ENCODE data around the gene CNTRL. TPM values are rescaled to one million over a fixed set of nuclear protein-coding genes. Genes with fewer than 3 reads are reported as not detected.

CNTRL gene
- polyA plus RNA-seq, 2 of the 4 experiments (the other 2 are of a cell fraction): 5.1 to 15.0 TPM

DNA sequence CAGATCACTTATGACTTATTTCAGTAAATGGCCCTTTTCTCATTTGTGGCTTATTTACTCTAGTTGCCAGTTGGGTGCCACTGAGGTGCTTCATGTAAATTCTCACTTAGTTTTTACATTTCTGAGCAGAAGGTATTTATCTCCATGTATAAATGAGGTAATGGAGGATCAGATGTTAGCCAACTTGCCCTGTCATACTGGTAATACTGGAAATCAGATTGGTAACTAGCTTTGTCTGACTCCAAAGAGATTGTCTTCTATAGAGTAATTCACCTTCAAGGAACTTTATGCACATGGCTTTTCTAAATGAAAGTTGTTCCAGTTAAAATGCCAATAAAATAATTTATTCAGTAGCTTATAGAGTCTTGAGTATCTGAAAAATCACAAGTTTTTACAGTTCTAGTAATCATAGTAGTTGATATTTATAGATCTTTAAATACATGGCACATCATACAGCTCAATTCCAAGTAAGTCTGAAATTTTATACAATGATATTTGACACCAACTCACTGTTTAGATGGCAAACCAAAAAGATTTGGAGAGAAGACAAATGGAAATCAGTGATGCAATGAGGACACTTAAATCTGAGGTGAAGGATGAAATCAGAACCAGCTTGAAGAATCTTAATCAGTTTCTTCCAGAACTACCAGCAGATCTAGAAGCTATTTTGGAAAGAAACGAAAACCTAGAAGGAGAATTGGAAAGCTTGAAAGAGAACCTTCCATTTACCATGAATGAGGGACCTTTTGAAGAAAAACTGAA lies 98.2 kb downstream of the CNTRL start:
- DNase-seq (ENCODE audit: low read depth in 1 of 2, low spot score in 1 of 2): no peak
- no peak overlapping the region for H3K4me3 ChIP-seq
- ChIA-PET POLR2A (interaction anchor here (1.1 kb wide), 1 partner anchor 29 kb away, joined by 3 read pairs; the partner anchor contains the start of gene RAB14), CTCF (interaction anchor here (0.8 to 1.2 kb wide), 2 partner anchors 11 to 47 kb away, joined by 3 to 4 read pairs; no protein-coding TSS in a partner anchor)
- no peak for ATAC-seq
- no peak overlapping the region for H3K4me2 ChIP-seq
- no peaks in the 10 kb centered on the region for H3K4me1 ChIP-seq
- WGBS (ENCODE audit: missing lambda C conversion rate): 88% methylated on average over 1 of the region's 1 CpG
- FAIRE-seq: no peak
- no peaks in the 10 kb centered on the region for H3K9me3 ChIP-seq
- TF ChIP-seq SREBF2 (IDR thresholded peaks at IDR 0.05): no peak
- no peak for TF ChIP-seq ZC3H11A (IDR thresholded peaks at IDR 0.05)
- no peak for TF ChIP-seq FOSL2 (IDR thresholded peaks at IDR 0.05)
- no peak for TF ChIP-seq FOSL2 (CRISPR knock-in tag; IDR thresholded peaks at IDR 0.05)
- TF ChIP-seq CEBPB (IDR thresholded peaks at IDR 0.05): no peak
- TF ChIP-seq ZNF302 (CRISPR knock-in tag; IDR thresholded peaks at IDR 0.05): no peak
- TF ChIP-seq, protein P1, sequence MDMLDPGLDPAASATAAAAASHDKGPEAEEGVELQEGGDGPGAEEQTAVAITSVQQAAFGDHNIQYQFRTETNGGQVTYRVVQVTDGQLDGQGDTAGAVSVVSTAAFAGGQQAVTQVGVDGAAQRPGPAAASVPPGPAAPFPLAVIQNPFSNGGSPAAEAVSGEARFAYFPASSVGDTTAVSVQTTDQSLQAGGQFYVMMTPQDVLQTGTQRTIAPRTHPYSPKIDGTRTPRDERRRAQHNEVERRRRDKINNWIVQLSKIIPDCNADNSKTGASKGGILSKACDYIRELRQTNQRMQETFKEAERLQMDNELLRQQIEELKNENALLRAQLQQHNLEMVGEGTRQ (IDR thresholded peaks at IDR 0.05): no peak
- TF ChIP-seq JUNB (IDR thresholded peaks at IDR 0.05): no peak
- TF ChIP-seq MAX (IDR thresholded peaks at IDR 0.05): no peak
- no peak for TF ChIP-seq EHF (CRISPR knock-in tag; IDR thresholded peaks at IDR 0.05)
- TF ChIP-seq GATA3 (IDR thresholded peaks at IDR 0.05; ENCODE audit: borderline replicate concordance): no peak
- no peak for TF ChIP-seq ESRRA (IDR thresholded peaks at IDR 0.05; ENCODE audit: borderline replicate concordance, low read length)
- TF ChIP-seq SMC3 (IDR thresholded peaks at IDR 0.05): no peak
- TF ChIP-seq HDAC2 (IDR thresholded peaks at IDR 0.05): no peak
- TF ChIP-seq CTCF (IDR thresholded peaks at IDR 0.05): no peak
- no peak overlapping the region for H3K27ac ChIP-seq

DNA sequence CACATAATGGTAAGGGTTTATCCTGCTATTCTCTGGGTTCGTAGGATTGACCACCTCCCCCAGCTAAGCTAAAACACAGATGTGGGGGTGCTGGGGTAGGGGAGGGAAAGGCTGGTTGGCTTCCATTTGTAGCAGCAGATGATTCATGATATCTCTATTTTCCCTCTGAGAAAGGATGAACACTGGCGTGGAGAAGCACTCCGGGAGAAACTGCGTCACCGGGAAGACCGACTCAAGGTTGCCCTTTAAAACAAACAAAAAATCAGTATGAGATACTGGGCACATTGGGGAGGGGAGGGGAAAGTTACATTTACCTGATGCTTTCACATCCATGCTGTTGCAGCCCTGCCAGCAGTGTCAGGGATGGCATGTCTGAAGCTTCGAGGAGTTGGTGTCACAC lies 98.7 kb downstream of the CNTRL start:
- H3K4me3 ChIP-seq: no peak overlapping the region
- no peak for ATAC-seq
- 92% methylated on average over 7 of the region's 7 CpGs for WGBS (ENCODE audit: missing lambda C conversion rate)
- no peak overlapping the region for H3K4me2 ChIP-seq
- H3K27ac ChIP-seq: no peak overlapping the region
- FAIRE-seq: no peak
- DNase-seq (ENCODE audit: low read depth in 1 of 2, low spot score in 1 of 2): no peak
- no peak for TF ChIP-seq FOSL2 (IDR thresholded peaks at IDR 0.05)
- TF ChIP-seq FOSL2 (CRISPR knock-in tag; IDR thresholded peaks at IDR 0.05): no peak
- TF ChIP-seq KDM5A (IDR thresholded peaks at IDR 0.05): no peak
- TF ChIP-seq, protein P2, sequence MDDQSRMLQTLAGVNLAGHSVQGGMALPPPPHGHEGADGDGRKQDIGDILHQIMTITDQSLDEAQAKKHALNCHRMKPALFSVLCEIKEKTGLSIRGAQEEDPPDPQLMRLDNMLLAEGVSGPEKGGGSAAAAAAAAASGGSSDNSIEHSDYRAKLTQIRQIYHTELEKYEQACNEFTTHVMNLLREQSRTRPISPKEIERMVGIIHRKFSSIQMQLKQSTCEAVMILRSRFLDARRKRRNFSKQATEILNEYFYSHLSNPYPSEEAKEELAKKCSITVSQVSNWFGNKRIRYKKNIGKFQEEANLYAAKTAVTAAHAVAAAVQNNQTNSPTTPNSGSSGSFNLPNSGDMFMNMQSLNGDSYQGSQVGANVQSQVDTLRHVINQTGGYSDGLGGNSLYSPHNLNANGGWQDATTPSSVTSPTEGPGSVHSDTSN (IDR thresholded peaks at IDR 0.05): no peak
- no peak for TF ChIP-seq ZNF302 (CRISPR knock-in tag; IDR thresholded peaks at IDR 0.05)
- TF ChIP-seq HOXB5 (CRISPR knock-in tag; IDR thresholded peaks at IDR 0.05): no peak
- TF ChIP-seq HEYL (CRISPR knock-in tag; IDR thresholded peaks at IDR 0.05): no peak
- no peak for TF ChIP-seq E2F6 (IDR thresholded peaks at IDR 0.05; ENCODE audit: borderline replicate concordance, low read depth)
- TF ChIP-seq EHMT2 (IDR thresholded peaks at IDR 0.05; ENCODE audit: low read depth): no peak
- no peak for TF ChIP-seq REST (IDR thresholded peaks at IDR 0.05)
- TF ChIP-seq POLR2AphosphoS2 (conservative IDR thresholded peaks at IDR 0.05; ENCODE audit: low read length): no peak
- TF ChIP-seq ZC3H11A (IDR thresholded peaks at IDR 0.05): no peak
- no peak for TF ChIP-seq NFE2L2 (conservative IDR thresholded peaks at IDR 0.05; ENCODE audit: low read length)
- TF ChIP-seq HOXB13 (CRISPR knock-in tag; IDR thresholded peaks at IDR 0.05; ENCODE audit: low read depth): no peak
- TF ChIP-seq RARB (CRISPR knock-in tag; IDR thresholded peaks at IDR 0.05): no peak
- no peak for TF ChIP-seq BHLHE40 (IDR thresholded peaks at IDR 0.05; ENCODE audit: low read depth, low read length)
- no peak for TF ChIP-seq GATA3 (IDR thresholded peaks at IDR 0.05; ENCODE audit: borderline replicate concordance)
- TF ChIP-seq, protein P1 (IDR thresholded peaks at IDR 0.05): no peak
- peaks cover 1% of the 10 kb centered on the region; the same call in 1 of the 3 replicates for H3K4me1 ChIP-seq
- CTCF ChIA-PET: interaction anchor here (0.8 to 1.2 kb wide), 2 partner anchors 11 to 48 kb away, joined by 3 to 4 read pairs; no protein-coding TSS in a partner anchor
- POLR2A ChIA-PET: interaction anchor here (1.1 kb wide), 1 partner anchor 28 kb away, joined by 3 read pairs; the partner anchor contains the start of gene RAB14
- no peaks in the 10 kb centered on the region for H3K9me3 ChIP-seq
